Hepatocyte (in vitro differentiated cells): ENCODE measurements around the gene SLFN12. TPM values are rescaled to one million over a fixed set of nuclear protein-coding genes. Genes with fewer than 3 reads are reported as not detected.
"Not testable (repeated sequence)": the region's sequence is repeated elsewhere in the genome, so short reads cannot be mapped to it uniquely, and the experiment has no call there.

ENCODE experiments used
- DNase-seq: peaks from one replicate; pipeline ENCODE4 v3.0.0-alpha.2; 2016; ENCODE audit warnings: low spot score
- H2AFZ ChIP-seq: fragments of 200-600 bp; sonication (generic); 2 replicates; pipeline ENCODE4 v1.6.0; 2016; ENCODE audit warnings: antibody characterized with exemption, mild to moderate bottlenecking
- H3K27ac ChIP-seq: fragments of 200-600 bp; sonication (generic); 2 replicates; pipeline ENCODE4 v1.5.1; 2016; ENCODE audit warnings: mild to moderate bottlenecking
- H3K27me3 ChIP-seq: fragments of 200-600 bp; sonication (generic); 2 replicates; pipeline ENCODE4 v1.6.1; 2016
- H3K36me3 ChIP-seq: fragments of 200-600 bp; sonication (generic); replicated peaks from 2 replicates; pipeline ENCODE4 v1.5.1; 2016; ENCODE audit warnings: low read depth; ENCODE audit not compliant: insufficient read depth
- H3K4me1 ChIP-seq: fragments of 200-600 bp; sonication (generic); 2 replicates; pipeline ENCODE4 v1.5.1; 2016; ENCODE audit warnings: mild to moderate bottlenecking, moderate library complexity; ENCODE audit not compliant: insufficient read depth
- H3K4me2 ChIP-seq: fragments of 200-600 bp; sonication (generic); 2 replicates; pipeline ENCODE4 v1.6.0; 2016
- H3K4me3 ChIP-seq: fragments of 200-600 bp; sonication (generic); 2 replicates; pipeline ENCODE4 v1.5.1; 2016; ENCODE audit warnings: mild to moderate bottlenecking
- H3K79me2 ChIP-seq: fragments of 200-600 bp; sonication (generic); 2 replicates; pipeline ENCODE4 v1.6.0; 2017; ENCODE audit warnings: mild to moderate bottlenecking
- H3K9me2 ChIP-seq: fragments of 200-600 bp; sonication (generic); replicated peaks from 2 replicates; pipeline ENCODE4 v1.6.0; 2017; ENCODE audit warnings: mild to moderate bottlenecking; ENCODE audit not compliant: insufficient read depth
- H3K9me3 ChIP-seq: fragments of 200-600 bp; sonication (generic); 2 replicates; pipeline ENCODE4 v1.5.1; 2016; ENCODE audit warnings: low read depth, mild to moderate bottlenecking
- H4K20me1 ChIP-seq: fragments of 200-600 bp; sonication (generic); 2 replicates; pipeline ENCODE4 v1.6.0; 2016; ENCODE audit warnings: mild to moderate bottlenecking; ENCODE audit not compliant: insufficient read depth, poor library complexity, severe bottlenecking
- CTCF ChIP-seq: fragments of 200-600 bp; sonication (generic); IDR thresholded peaks from 2 replicates; pipeline ENCODE4 v1.5.1; 2016; ENCODE audit warnings: antibody characterized with exemption, mild to moderate bottlenecking; ENCODE audit not compliant: poor library complexity
- EZH2 ChIP-seq: fragments of 200-600 bp; sonication (generic); IDR thresholded peaks from 2 replicates; pipeline ENCODE4 v1.6.1; 2016; ENCODE audit warnings: antibody characterized with exemption, mild to moderate bottlenecking, borderline replicate concordance
- EZH2phosphoT487 ChIP-seq: fragments of 200-600 bp; sonication (generic); IDR thresholded peaks from one replicate; pipeline ENCODE4 v1.6.1; 2018; ENCODE audit warnings: antibody characterized with exemption, mild to moderate bottlenecking, low read depth, moderate library complexity; ENCODE audit not compliant: unreplicated experiment, severe bottlenecking
- WGBS: methylation state at CpG from one replicate; pipeline ENCODE4 v1.1.6; 2016; ENCODE audit warnings: low lambda C conversion rate; ENCODE audit errors: missing lambda C conversion rate; 5-methylcytosine and 5-hydroxymethylcytosine counted together
- polyA plus RNA-seq: library from polyadenylated mRNA; unstranded; fragments of >200 nt; fragmentation: Nextera tagmentation; extraction: Ambion mirVana; gene quantifications from 2 replicates; pipeline ENCODE4 v1.2.1, GENCODE V29; 2016
- total RNA-seq: library from RNA; depleted of rRNA; stranded (reverse); fragments of >200 nt; gene quantifications from 2 replicates; pipeline ENCODE4 v1.2.3, GENCODE V29; 2014

Gene SLFN12
- total and polyA plus RNA-seq, 2 experiments from 2014 or later = 2.7 to 7.8 TPM

- H3K27me3 ChIP-seq = peaks cover 56% of the 10 kb centered on the region
Observed at GRCh38 chr17:35476283-35476820, 44.1 kb upstream of the SLFN12 start.

GRCh38 chr17:35468475-35468874 is 36.2 kb upstream of the SLFN12 start:
- Histone ChIP-seq H3K36me3 (no peaks in the 10 kb centered on the region), H3K4me2 (no peak overlapping the region), H3K9me3 (no peaks in the 10 kb centered on the region), H2AFZ (no peak overlapping the region), H3K79me2 (no peaks in the 10 kb centered on the region), H4K20me1 (no peaks in the 10 kb centered on the region), H3K4me3 (no peak overlapping the region), H3K27ac (no peak overlapping the region), H3K4me1 (no peaks in the 10 kb centered on the region), H3K27me3 (peaks cover 19% of the 10 kb centered on the region), H3K9me2 (no peaks in the 10 kb centered on the region)
- no peak for DNase-seq
- no peak for TF ChIP-seq CTCF
- no peak for TF ChIP-seq EZH2
- TF ChIP-seq EZH2phosphoT487 = no peak
- 81% methylated on average over 4 of the region's 4 CpGs for WGBS

More at GRCh38 chr17:35476283-35476820, 44.1 kb upstream of the SLFN12 start:
- Histone ChIP-seq H3K27ac (no peak overlapping the region), H3K4me2 (no peak overlapping the region), H3K79me2 (no peaks in the 10 kb centered on the region), H3K9me2 (no peaks in the 10 kb centered on the region), H3K4me1 (no peaks in the 10 kb centered on the region), H4K20me1 (no peaks in the 10 kb centered on the region), H3K36me3 (no peaks in the 10 kb centered on the region), H3K9me3 (no peaks in the 10 kb centered on the region), H2AFZ (no peak overlapping the region), H3K4me3 (no peak overlapping the region)
- 71% methylated on average over 2 of the region's 2 CpGs for WGBS
- no peak for DNase-seq
- TF ChIP-seq EZH2phosphoT487 = no peak
- no peak for TF ChIP-seq CTCF
- TF ChIP-seq EZH2 = no peak

- H3K36me3 ChIP-seq = no peaks in the 10 kb centered on the region
- peaks cover 20% of the 10 kb centered on the region for H3K27me3 ChIP-seq
- H2AFZ ChIP-seq = no peak overlapping the region
- H3K9me3 ChIP-seq = no peaks in the 10 kb centered on the region
- WGBS = 82% methylated on average over 4 of the region's 4 CpGs
- no peaks in the 10 kb centered on the region for H3K79me2 ChIP-seq
- no peaks in the 10 kb centered on the region for H3K4me1 ChIP-seq
- H3K9me2 ChIP-seq = no peaks in the 10 kb centered on the region
- no peak overlapping the region for H3K4me3 ChIP-seq
- TF ChIP-seq EZH2phosphoT487 (no peak), EZH2 (no peak)
- no peak for DNase-seq
- H4K20me1 ChIP-seq = no peaks in the 10 kb centered on the region
- no peak overlapping the region for H3K4me2 ChIP-seq
- no peak overlapping the region for H3K27ac ChIP-seq
Observed at GRCh38 chr17:35467824-35468223, 35.5 kb upstream of the SLFN12 start.

GRCh38 chr17:35460354-35460851 is 28.1 kb upstream of the SLFN12 start:
- Histone ChIP-seq H4K20me1 (no peaks in the 10 kb centered on the region), H3K36me3 (no peaks in the 10 kb centered on the region), H3K9me3 (no peaks in the 10 kb centered on the region), H3K4me2 (peak overlapping the region; percentile 84), H3K9me2 (no peaks in the 10 kb centered on the region), H3K27me3 (peaks cover 48% of the 10 kb centered on the region), H3K4me1 (no peaks in the 10 kb centered on the region), H3K27ac (no peak overlapping the region), H3K4me3 (no peak overlapping the region), H3K79me2 (no peaks in the 10 kb centered on the region), H2AFZ (peak overlapping the region; percentile 71)
- no peak for TF ChIP-seq EZH2
- TF ChIP-seq EZH2phosphoT487 = no peak
- TF ChIP-seq CTCF = no peak
- 17% methylated on average over 34 of the region's 44 CpGs for WGBS
- DNase-seq = peak; percentile 76

- not testable (repeated sequence) for H3K79me2 ChIP-seq, H3K27ac ChIP-seq, H3K36me3 ChIP-seq, H3K4me1 ChIP-seq, H2AFZ ChIP-seq, H3K9me2 ChIP-seq, H3K4me2 ChIP-seq, DNase-seq, H3K9me3 ChIP-seq, H3K4me3 ChIP-seq, H4K20me1 ChIP-seq
- WGBS = 79% methylated on average over 5 of the region's 5 CpGs
- peaks cover 37% of the 10 kb centered on the region for H3K27me3 ChIP-seq
Observed at GRCh38 chr17:35454035-35454434, 21.7 kb upstream of the SLFN12 start.
